Measurements from ENCODE around the gene CTDSP2. TPM values are rescaled to one million over a fixed set of nuclear protein-coding genes. Genes with fewer than 3 reads are reported as not detected.

CTDSP2 gene
- total RNA-seq, 1 donor from 2014 or later: 181 TPM

GRCh38 chr12:57813111-57813970, 33.2 kb downstream of the CTDSP2 start:
- TF ChIP-seq, protein P1, sequence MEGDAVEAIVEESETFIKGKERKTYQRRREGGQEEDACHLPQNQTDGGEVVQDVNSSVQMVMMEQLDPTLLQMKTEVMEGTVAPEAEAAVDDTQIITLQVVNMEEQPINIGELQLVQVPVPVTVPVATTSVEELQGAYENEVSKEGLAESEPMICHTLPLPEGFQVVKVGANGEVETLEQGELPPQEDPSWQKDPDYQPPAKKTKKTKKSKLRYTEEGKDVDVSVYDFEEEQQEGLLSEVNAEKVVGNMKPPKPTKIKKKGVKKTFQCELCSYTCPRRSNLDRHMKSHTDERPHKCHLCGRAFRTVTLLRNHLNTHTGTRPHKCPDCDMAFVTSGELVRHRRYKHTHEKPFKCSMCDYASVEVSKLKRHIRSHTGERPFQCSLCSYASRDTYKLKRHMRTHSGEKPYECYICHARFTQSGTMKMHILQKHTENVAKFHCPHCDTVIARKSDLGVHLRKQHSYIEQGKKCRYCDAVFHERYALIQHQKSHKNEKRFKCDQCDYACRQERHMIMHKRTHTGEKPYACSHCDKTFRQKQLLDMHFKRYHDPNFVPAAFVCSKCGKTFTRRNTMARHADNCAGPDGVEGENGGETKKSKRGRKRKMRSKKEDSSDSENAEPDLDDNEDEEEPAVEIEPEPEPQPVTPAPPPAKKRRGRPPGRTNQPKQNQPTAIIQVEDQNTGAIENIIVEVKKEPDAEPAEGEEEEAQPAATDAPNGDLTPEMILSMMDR (IDR thresholded peaks at IDR 0.05; ENCODE audit: unreplicated experiment): no peak
- peaks cover 31% of the 10 kb centered on the region for H3K36me3 Mint-ChIP-seq (ENCODE audit: low read depth, unreplicated experiment)
- peaks cover 13% of the 10 kb centered on the region for H3K27me3 Mint-ChIP-seq (ENCODE audit: unreplicated experiment)
- H3K9me3 Mint-ChIP-seq (ENCODE audit: unreplicated experiment): no peaks in the 10 kb centered on the region
- no peak overlapping the region for H3K27ac Mint-ChIP-seq (ENCODE audit: unreplicated experiment)
- peaks cover 6% of the 10 kb centered on the region for H3K4me1 Mint-ChIP-seq (ENCODE audit: unreplicated experiment)
- H3K4me3 Mint-ChIP-seq (ENCODE audit: unreplicated experiment): no peak overlapping the region
- no peak for DNase-seq (ENCODE audit: low spot score)

GRCh38 chr12:57811028-57811755, 35.3 kb downstream of the CTDSP2 start:
- H3K4me3 Mint-ChIP-seq (ENCODE audit: unreplicated experiment): no peak overlapping the region
- H3K27me3 Mint-ChIP-seq (ENCODE audit: unreplicated experiment): peaks cover 13% of the 10 kb centered on the region
- TF ChIP-seq, protein P1 (IDR thresholded peaks at IDR 0.05; ENCODE audit: unreplicated experiment): no peak
- no peak overlapping the region for H3K27ac Mint-ChIP-seq (ENCODE audit: unreplicated experiment)
- H3K9me3 Mint-ChIP-seq (ENCODE audit: unreplicated experiment): no peaks in the 10 kb centered on the region
- DNase-seq (ENCODE audit: low spot score): no peak
- H3K36me3 Mint-ChIP-seq (ENCODE audit: low read depth, unreplicated experiment): peaks cover 40% of the 10 kb centered on the region
- H3K4me1 Mint-ChIP-seq (ENCODE audit: unreplicated experiment): no peaks in the 10 kb centered on the region

DNA sequence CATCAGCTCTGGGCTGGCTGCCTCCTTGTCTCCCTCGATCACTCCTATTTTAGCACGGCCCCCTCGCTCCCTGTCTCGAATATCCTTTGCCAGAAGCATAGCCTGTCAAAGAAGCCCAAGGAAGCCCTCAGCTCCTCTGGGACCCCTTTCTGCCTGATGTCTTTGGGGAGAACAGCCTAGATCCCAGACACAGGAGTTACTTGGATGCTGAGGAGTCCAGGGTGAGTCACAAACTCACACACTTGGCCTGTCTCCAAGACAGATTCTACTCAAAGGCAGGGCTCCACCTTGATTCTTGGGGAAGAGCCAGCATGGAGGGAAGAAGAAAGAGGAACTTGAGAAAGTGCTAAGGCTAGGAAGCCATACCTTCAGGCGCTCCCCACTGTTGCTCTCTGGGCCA, 36.1 kb downstream of the CTDSP2 start:
- Mint-ChIP-seq H3K36me3 (ENCODE audit: low read depth, unreplicated experiment) (peaks cover 40% of the 10 kb centered on the region), H3K4me1 (ENCODE audit: unreplicated experiment) (no peaks in the 10 kb centered on the region), H3K27me3 (ENCODE audit: unreplicated experiment) (peaks cover 11% of the 10 kb centered on the region), H3K27ac (ENCODE audit: unreplicated experiment) (no peak overlapping the region), H3K9me3 (ENCODE audit: unreplicated experiment) (no peaks in the 10 kb centered on the region), H3K4me3 (ENCODE audit: unreplicated experiment) (no peak overlapping the region)
- no peak for DNase-seq (ENCODE audit: low spot score)
- TF ChIP-seq, protein P1 (IDR thresholded peaks at IDR 0.05; ENCODE audit: unreplicated experiment): no peak

GRCh38 chr12:57809425-57809824, 37.1 kb downstream of the CTDSP2 start:
- H3K27me3 Mint-ChIP-seq (ENCODE audit: unreplicated experiment): peaks cover 13% of the 10 kb centered on the region
- H3K9me3 Mint-ChIP-seq (ENCODE audit: unreplicated experiment): no peaks in the 10 kb centered on the region
- H3K36me3 Mint-ChIP-seq (ENCODE audit: low read depth, unreplicated experiment): peaks cover 38% of the 10 kb centered on the region
- H3K4me3 Mint-ChIP-seq (ENCODE audit: unreplicated experiment): no peak overlapping the region
- no peak for DNase-seq (ENCODE audit: low spot score)
- H3K27ac Mint-ChIP-seq (ENCODE audit: unreplicated experiment): no peak overlapping the region
- no peaks in the 10 kb centered on the region for H3K4me1 Mint-ChIP-seq (ENCODE audit: unreplicated experiment)
- TF ChIP-seq, protein P1 (IDR thresholded peaks at IDR 0.05; ENCODE audit: unreplicated experiment): no peak

DNA sequence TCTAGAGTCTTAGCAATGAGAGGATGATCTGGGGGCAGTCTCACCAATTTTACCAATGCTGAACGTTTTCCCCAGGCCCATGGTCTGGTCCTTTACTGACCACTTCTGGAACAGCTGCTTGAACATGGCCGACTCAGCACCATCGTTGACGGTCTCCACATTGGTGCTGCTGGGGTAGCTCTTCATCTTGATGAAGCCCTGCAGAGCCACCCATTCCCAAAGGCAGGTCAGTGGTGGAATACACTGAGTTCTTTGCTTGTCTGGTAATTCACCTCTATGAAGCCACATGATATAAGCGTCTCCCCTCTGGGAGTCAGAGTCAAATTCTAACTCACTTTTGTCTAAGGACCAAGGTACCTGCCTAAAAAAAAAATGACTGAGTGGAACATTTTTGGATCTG, 38.2 kb downstream of the CTDSP2 start:
- Mint-ChIP-seq H3K4me1 (ENCODE audit: unreplicated experiment) (no peaks in the 10 kb centered on the region), H3K27ac (ENCODE audit: unreplicated experiment) (no peak overlapping the region), H3K4me3 (ENCODE audit: unreplicated experiment) (no peak overlapping the region), H3K9me3 (ENCODE audit: unreplicated experiment) (no peaks in the 10 kb centered on the region), H3K27me3 (ENCODE audit: unreplicated experiment) (peaks cover 13% of the 10 kb centered on the region), H3K36me3 (ENCODE audit: low read depth, unreplicated experiment) (peaks cover 35% of the 10 kb centered on the region)
- no peak for DNase-seq (ENCODE audit: low spot score)
- TF ChIP-seq, protein P1 (IDR thresholded peaks at IDR 0.05; ENCODE audit: unreplicated experiment): no peak

Measured in endothelial cell (in vitro differentiated cells).